ENCODE results near the gene KDM2A.

KDM2A gene

DNA sequence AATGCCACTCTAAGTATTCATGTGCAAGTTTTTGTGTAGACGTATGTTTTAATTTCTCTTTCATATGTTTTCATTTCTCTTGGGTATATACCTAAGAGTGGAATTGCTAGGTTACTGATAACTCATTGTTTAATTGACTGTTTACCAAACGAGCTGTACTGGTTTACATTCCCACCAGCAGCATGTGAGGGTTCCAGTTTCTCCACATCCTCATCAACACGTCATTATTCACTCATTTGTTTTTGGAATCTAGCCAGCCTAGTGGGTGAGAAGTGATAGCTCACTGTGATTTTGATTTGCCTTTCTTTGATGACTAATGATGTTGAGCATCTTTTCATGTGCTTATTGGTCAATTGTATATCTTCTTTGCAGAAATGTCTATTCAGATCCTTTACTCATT is 174.0 kb downstream of the KDM2A start:
- ChIA-PET POLR2A (interaction anchor here (1.3 kb wide), 1 partner anchor 10 kb away, joined by 3 read pairs; the partner anchor contains the start of gene SSH3), CTCF (interaction anchor here (1.6 to 2.2 kb wide), 4 partner anchors 10 to 58 kb away, joined by 6 to 12 read pairs (median 7); partner anchors contain the start of gene SSH3)
- no peak overlapping the region for H3K4me3 ChIP-seq (ENCODE audit: low read depth, low read length)
- no peak for TF ChIP-seq CTCF (IDR thresholded peaks at IDR 0.05; ENCODE audit: insufficient read depth, low read length, missing control alignments)
- DNase-seq (ENCODE audit: low read depth, low spot score), result no peak

- POLR2A ChIA-PET, result no interaction called here
- CTCF ChIA-PET, result interaction anchor here (1.8 kb wide), 1 partner anchor 32 kb away, joined by 6 read pairs; no protein-coding TSS in a partner anchor
- no peak for DNase-seq (ENCODE audit: low read depth, low spot score)
- no peak for TF ChIP-seq CTCF (IDR thresholded peaks at IDR 0.05; ENCODE audit: insufficient read depth, low read length, missing control alignments)
- H3K4me3 ChIP-seq (ENCODE audit: low read depth, low read length), result no peak overlapping the region
Measured at GRCh38 chr11:67295846-67296245, 176.8 kb downstream of the KDM2A start.

DNA sequence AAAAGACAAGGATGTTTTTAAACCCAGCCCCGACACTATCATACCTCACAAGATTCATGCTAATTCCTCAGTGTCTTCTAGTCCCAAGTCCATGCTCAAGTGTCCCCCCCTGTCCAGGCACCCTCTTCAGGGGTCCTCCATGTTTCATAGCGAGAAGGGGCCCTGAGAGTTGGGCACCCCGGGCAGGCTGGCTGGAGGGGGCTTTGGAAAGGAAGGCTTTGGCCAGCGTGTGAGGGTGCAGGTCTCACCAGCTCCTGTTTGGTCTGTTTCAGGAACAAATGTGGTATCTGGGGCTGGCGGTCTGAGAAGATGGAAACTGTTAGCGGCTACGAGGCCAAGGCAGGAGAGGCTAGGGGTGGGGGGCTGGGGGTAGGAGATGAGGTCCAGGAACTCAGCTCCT is 179.7 kb downstream of the KDM2A start:
- H3K4me3 ChIP-seq (ENCODE audit: low read depth, low read length), result no peak overlapping the region
- DNase-seq (ENCODE audit: low read depth, low spot score), result no peak
- ChIA-PET CTCF (interaction anchor here (1.0 to 1.1 kb wide), 2 partner anchors 10 to 36 kb away, joined by 3 to 6 read pairs; partner anchors contain the start of gene ANKRD13D), POLR2A (interaction anchor here (0.5 to 1.0 kb wide), 3 partner anchors 11 to 83 kb away, joined by 3 to 5 read pairs (median 4); no protein-coding TSS in a partner anchor)
- TF ChIP-seq CTCF (IDR thresholded peaks at IDR 0.05; ENCODE audit: insufficient read depth, low read length, missing control alignments), result no peak

- H3K4me3 ChIP-seq (ENCODE audit: low read depth, low read length), result no peak overlapping the region
- DNase-seq (ENCODE audit: low read depth, low spot score), result no peak
- ChIA-PET POLR2A (no interaction called here), CTCF (interaction anchor here (0.5 to 1.1 kb wide), 2 partner anchors 10 to 282 kb away, joined by 3 read pairs; partner anchors contain the start of gene ANKRD13D)
- TF ChIP-seq CTCF (IDR thresholded peaks at IDR 0.05; ENCODE audit: insufficient read depth, low read length, missing control alignments), result no peak
Measured at GRCh38 chr11:67299471-67300191, 180.6 kb downstream of the KDM2A start.

- POLR2A ChIA-PET, result no interaction called here
- CTCF ChIA-PET, result interaction anchor here (0.9 to 2.0 kb wide), 3 partner anchors 9 to 46 kb away, joined by 3 to 11 read pairs (median 10); no protein-coding TSS in a partner anchor
Measured at GRCh38 chr11:67300256-67300755, 181.2 kb downstream of the KDM2A start.

More at GRCh38 chr11:67300256-67300755, 181.2 kb downstream of the KDM2A start:
- no peak for DNase-seq (ENCODE audit: low read depth, low spot score)
- H3K4me3 ChIP-seq (ENCODE audit: low read depth, low read length), result no peak overlapping the region
- TF ChIP-seq CTCF (IDR thresholded peaks at IDR 0.05; ENCODE audit: insufficient read depth, low read length, missing control alignments), result no peak
